Esophagus muscularis mucosa (tissue), 3 donors: ENCODE data around the gene ITIH6.

Source experiments
- CTCF ChIP-seq, 3 experiments: fragments of 200-600 bp in 2 of 3; fragments of 450-650 bp in 1 of 3; sonication (generic) in 2 of 3; IDR thresholded peaks; one replicate each; pipeline ENCODE4 v1.5.1; 2017 to 2019; ENCODE audit warnings: antibody characterized with exemption in 3 of 3, mild to moderate bottlenecking in 2 of 3, moderate library complexity in 1 of 3
- POLR2A ChIP-seq: fragments of 450-650 bp; IDR thresholded peaks from one replicate; pipeline ENCODE4 v1.6.1; 2017; ENCODE audit warnings: antibody characterized with exemption, moderate library complexity, mild to moderate bottlenecking, low read depth

GRCh38 chrX:54842607-54843006 is 44.6 kb upstream of the ITIH6 start:
- TF ChIP-seq CTCF (IDR thresholded peaks at IDR 0.05) (no peak), POLR2A (no peak)
